ENCODE data around the gene NUBPL. TPM values are rescaled to one million over a fixed set of nuclear protein-coding genes. Genes with fewer than 3 reads are reported as not detected.

NUBPL gene
- total RNA-seq, 1 donor from 2014 or later = 9.8 TPM

DNA sequence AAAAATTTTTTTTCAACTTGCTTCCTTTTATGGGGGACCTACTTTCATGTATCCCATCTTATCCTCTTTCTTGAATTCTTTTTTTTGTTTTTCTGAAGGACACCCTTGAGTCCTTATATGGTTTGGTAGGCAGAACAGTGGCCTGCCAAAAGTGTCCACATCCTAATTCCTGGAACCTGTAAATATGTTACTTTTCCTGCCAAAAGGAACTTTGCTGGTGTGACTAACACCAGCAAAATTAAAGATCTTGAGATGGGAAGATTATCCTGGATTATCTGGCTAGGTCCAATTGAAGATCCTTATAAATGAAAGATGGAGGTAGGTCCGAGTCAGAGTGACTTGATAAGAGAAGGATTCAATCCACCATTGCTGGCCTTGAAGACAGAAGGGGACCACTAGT, 5.3 kb downstream of the NUBPL start:
- no peak overlapping the region for H3K4me3 ChIP-seq (ENCODE audit: low read depth, low read length)
- DNase-seq (ENCODE audit: low read depth) = no peak
- TF ChIP-seq, protein P1, sequence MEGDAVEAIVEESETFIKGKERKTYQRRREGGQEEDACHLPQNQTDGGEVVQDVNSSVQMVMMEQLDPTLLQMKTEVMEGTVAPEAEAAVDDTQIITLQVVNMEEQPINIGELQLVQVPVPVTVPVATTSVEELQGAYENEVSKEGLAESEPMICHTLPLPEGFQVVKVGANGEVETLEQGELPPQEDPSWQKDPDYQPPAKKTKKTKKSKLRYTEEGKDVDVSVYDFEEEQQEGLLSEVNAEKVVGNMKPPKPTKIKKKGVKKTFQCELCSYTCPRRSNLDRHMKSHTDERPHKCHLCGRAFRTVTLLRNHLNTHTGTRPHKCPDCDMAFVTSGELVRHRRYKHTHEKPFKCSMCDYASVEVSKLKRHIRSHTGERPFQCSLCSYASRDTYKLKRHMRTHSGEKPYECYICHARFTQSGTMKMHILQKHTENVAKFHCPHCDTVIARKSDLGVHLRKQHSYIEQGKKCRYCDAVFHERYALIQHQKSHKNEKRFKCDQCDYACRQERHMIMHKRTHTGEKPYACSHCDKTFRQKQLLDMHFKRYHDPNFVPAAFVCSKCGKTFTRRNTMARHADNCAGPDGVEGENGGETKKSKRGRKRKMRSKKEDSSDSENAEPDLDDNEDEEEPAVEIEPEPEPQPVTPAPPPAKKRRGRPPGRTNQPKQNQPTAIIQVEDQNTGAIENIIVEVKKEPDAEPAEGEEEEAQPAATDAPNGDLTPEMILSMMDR (IDR thresholded peaks at IDR 0.05; ENCODE audit: insufficient read depth, low read length, poor library complexity, severe bottlenecking) = no peak
- no peaks in the 10 kb centered on the region for H3K36me3 ChIP-seq (ENCODE audit: control insufficient read depth, insufficient read depth, low read length)
- H3K27me3 ChIP-seq (ENCODE audit: control insufficient read depth, insufficient read depth, low read length) = no peaks in the 10 kb centered on the region

DNA sequence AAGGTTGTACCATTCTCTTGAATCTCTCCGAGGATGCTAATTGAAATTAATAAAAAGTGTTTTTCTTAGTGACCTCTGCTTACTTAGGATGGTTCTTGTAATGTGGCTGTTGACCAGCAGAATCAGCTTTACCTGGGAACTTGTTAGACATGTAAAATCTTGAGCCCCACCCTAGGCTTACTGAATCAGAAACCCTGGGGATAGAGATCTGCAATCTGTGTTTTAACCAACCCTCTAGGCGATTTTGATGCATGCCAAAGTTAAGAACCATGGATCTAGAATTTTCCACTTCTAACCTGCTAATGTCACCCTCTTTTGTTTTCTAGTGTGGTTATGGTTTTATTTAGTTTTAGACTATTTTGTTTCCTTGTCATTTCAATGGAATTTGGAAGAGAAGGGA, 6.5 kb downstream of the NUBPL start:
- TF ChIP-seq, protein P1 (IDR thresholded peaks at IDR 0.05; ENCODE audit: insufficient read depth, low read length, poor library complexity, severe bottlenecking) = no peak
- Histone ChIP-seq H3K27me3 (ENCODE audit: control insufficient read depth, insufficient read depth, low read length) (no peaks in the 10 kb centered on the region), H3K4me3 (ENCODE audit: low read depth, low read length) (no peak overlapping the region), H3K36me3 (ENCODE audit: control insufficient read depth, insufficient read depth, low read length) (no peaks in the 10 kb centered on the region)
- DNase-seq (ENCODE audit: low read depth) = no peak

DNA sequence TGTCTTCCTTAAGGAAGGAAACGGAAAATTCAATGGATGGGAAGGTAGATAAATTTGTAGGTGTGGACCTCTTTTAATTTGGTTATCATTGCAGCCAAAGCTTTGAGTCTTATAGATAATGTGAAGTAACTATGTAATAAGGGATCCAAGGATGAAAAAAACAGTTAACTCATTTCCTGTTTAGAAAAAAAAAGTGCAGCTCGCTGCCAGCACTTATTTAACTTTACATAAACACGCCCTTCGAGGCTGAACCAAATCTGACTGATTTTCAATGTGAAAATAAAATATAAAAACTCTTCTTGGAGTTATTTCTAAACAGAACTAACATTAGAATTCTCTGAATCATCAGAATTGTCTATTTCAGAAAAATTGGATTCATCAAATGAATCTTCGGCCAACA, 7.0 kb downstream of the NUBPL start:
- TF ChIP-seq, protein P1 (IDR thresholded peaks at IDR 0.05; ENCODE audit: insufficient read depth, low read length, poor library complexity, severe bottlenecking) = no peak
- DNase-seq (ENCODE audit: low read depth) = no peak
- no peaks in the 10 kb centered on the region for H3K36me3 ChIP-seq (ENCODE audit: control insufficient read depth, insufficient read depth, low read length)
- no peak overlapping the region for H3K4me3 ChIP-seq (ENCODE audit: low read depth, low read length)
- H3K27me3 ChIP-seq (ENCODE audit: control insufficient read depth, insufficient read depth, low read length) = no peaks in the 10 kb centered on the region

DNA sequence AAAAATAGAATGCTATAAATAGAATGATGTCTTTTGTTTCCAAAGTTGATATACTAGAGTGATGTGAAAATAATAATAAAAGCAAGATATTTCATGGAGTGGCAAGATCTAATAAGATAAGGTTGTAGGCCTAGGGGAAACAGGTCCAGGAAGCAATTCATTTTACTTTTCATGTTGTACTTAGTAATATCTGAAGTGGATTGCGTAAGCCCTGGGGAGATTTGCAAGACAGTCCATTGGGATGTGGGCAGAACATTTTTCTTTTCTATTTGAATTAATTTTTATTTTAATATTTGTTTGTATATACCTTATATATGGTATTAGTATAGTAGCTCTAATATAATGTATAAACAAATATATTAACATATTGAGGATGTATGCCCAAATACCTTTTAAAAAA, 7.5 kb downstream of the NUBPL start:
- H3K27me3 ChIP-seq (ENCODE audit: control insufficient read depth, insufficient read depth, low read length) = no peaks in the 10 kb centered on the region
- TF ChIP-seq, protein P1 (IDR thresholded peaks at IDR 0.05; ENCODE audit: insufficient read depth, low read length, poor library complexity, severe bottlenecking) = no peak
- no peak overlapping the region for H3K4me3 ChIP-seq (ENCODE audit: low read depth, low read length)
- no peaks in the 10 kb centered on the region for H3K36me3 ChIP-seq (ENCODE audit: control insufficient read depth, insufficient read depth, low read length)
- no peak for DNase-seq (ENCODE audit: low read depth)

DNA sequence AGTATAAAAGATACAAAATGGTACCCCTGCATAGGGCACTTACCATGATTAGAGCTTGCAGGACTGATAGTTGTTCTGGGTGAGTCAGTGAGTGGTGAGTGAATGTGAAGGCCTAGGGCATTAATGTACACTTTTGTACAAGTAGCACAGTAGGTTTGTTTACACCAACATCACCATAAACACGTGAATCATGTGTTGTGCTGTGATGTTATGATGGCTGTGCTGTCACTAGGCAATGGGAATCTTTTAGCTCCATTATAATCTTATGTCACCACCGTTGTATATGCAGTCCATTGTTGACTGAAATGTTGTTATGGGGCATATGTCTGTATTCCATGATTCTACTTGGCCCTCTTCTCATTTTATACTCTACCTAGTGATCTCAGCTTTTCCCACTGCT, 11.8 kb downstream of the NUBPL start:
- Histone ChIP-seq H3K4me3 (ENCODE audit: low read depth, low read length) (no peak overlapping the region), H3K27me3 (ENCODE audit: control insufficient read depth, insufficient read depth, low read length) (no peaks in the 10 kb centered on the region), H3K36me3 (ENCODE audit: control insufficient read depth, insufficient read depth, low read length) (no peaks in the 10 kb centered on the region)
- no peak for DNase-seq (ENCODE audit: low read depth)
- TF ChIP-seq, protein P1 (IDR thresholded peaks at IDR 0.05; ENCODE audit: insufficient read depth, low read length, poor library complexity, severe bottlenecking) = no peak

DNA sequence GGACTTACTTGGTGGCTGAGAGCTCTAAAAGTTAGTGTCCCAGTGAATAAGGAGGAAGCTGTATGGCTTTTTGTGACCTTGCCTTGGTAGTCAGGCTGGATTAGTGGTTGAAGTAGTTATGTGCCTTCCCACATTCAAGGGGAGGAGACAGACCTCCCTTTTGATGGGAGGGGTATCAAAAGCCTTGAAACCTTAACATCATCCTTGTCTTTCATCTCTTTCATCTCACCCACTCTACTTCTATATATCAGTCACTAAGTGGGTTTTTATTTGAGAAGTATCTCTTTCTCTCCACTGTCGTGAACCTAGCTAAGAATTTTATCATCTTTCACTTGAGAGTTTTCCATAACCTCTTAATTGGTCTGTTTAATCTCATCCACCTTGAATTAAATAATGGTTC, 15.7 kb downstream of the NUBPL start:
- Histone ChIP-seq H3K27me3 (ENCODE audit: control insufficient read depth, insufficient read depth, low read length) (no peaks in the 10 kb centered on the region), H3K36me3 (ENCODE audit: control insufficient read depth, insufficient read depth, low read length) (no peaks in the 10 kb centered on the region), H3K4me3 (ENCODE audit: low read depth, low read length) (no peak overlapping the region)
- DNase-seq (ENCODE audit: low read depth) = no peak
- TF ChIP-seq, protein P1 (IDR thresholded peaks at IDR 0.05; ENCODE audit: insufficient read depth, low read length, poor library complexity, severe bottlenecking) = no peak

Measured in kidney epithelial cell (primary cell).